ENCODE measurements around the gene LRCH1. TPM values are rescaled to one million over a fixed set of nuclear protein-coding genes. Genes with fewer than 3 reads are reported as not detected.

The LRCH1 gene
- total and polyA plus RNA-seq, 10 of the 15 experiments (the other 5 are each of a cell fraction or from before 2014, with no cell fraction given): 5.3 to 48.9 (median 14.4) TPM

DNA sequence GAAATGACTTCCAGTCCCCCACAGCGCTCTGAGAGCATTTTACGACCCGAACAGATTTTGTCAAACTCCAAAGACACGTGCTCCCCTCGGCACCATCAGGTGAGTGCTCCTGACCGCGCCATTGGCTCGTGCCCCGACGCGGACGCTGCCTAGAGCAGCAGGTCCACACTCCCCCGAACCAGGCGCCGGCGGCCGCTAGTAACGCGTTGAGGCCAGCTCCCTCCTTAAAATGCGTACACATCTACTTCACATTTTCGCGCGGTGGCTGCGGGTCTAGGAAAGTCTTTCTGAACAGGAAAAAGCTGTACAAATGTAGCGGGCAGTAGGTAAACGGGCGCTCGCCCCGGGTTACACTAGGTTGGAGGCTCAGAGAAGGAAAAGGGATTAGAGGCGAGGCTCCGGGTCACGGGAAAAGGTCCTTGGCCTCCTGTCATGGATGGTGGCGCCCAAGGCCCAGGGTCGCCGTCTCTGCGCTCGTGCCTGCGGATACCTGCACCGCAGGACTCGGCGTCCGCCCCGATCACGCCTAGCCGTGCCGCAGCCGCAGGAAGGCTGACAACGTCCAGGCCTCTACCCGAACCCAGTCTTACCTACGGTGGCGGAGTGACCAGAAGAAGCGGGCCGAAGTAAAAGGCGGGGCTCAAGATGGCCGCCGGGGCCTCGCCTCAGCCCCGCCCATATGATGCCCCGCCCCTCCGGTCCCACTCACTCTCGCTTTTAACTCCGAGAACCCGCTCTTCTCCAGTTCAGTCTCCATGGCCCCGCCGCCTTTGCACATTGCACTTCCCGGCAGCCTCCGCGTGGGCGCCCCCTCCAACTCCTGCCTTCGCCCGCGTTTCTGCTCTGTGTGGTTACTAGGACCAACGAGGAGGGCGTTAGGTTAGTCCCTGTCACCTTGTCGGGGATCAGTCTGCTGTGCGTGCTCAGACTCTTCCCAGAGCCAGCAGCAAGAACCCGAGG, 243.8 kb downstream of the LRCH1 start, which contains the start of gene ESD (continued):
- TF ChIP-seq, protein P1, sequence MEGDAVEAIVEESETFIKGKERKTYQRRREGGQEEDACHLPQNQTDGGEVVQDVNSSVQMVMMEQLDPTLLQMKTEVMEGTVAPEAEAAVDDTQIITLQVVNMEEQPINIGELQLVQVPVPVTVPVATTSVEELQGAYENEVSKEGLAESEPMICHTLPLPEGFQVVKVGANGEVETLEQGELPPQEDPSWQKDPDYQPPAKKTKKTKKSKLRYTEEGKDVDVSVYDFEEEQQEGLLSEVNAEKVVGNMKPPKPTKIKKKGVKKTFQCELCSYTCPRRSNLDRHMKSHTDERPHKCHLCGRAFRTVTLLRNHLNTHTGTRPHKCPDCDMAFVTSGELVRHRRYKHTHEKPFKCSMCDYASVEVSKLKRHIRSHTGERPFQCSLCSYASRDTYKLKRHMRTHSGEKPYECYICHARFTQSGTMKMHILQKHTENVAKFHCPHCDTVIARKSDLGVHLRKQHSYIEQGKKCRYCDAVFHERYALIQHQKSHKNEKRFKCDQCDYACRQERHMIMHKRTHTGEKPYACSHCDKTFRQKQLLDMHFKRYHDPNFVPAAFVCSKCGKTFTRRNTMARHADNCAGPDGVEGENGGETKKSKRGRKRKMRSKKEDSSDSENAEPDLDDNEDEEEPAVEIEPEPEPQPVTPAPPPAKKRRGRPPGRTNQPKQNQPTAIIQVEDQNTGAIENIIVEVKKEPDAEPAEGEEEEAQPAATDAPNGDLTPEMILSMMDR (IDR thresholded peaks at IDR 0.05 in 2 of 3, conservative IDR thresholded peaks at IDR 0.05 in 1 of 3; ENCODE audit: control insufficient read depth in 2 of 3, extremely low read depth in 1 of 3, insufficient read depth in 1 of 3, low read depth in 3 of 3, low read length in 3 of 3): no peak
- TF ChIP-seq, protein P2, sequence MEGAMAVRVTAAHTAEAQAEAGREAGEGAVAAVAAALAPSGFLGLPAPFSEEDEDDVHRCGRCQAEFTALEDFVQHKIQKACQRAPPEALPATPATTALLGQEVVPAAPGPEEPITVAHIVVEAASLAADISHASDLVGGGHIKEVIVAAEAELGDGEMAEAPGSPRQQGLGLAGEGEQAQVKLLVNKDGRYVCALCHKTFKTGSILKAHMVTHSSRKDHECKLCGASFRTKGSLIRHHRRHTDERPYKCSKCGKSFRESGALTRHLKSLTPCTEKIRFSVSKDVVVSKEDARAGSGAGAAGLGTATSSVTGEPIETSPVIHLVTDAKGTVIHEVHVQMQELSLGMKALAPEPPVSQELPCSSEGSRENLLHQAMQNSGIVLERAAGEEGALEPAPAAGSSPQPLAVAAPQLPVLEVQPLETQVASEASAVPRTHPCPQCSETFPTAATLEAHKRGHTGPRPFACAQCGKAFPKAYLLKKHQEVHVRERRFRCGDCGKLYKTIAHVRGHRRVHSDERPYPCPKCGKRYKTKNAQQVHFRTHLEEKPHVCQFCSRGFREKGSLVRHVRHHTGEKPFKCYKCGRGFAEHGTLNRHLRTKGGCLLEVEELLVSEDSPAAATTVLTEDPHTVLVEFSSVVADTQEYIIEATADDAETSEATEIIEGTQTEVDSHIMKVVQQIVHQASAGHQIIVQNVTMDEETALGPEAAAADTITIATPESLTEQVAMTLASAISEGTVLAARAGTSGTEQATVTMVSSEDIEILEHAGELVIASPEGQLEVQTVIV (IDR thresholded peaks at IDR 0.05; ENCODE audit: borderline replicate concordance, partially characterized antibody): no peak
- TF ChIP-seq RELA (IDR thresholded peaks at IDR 0.05; ENCODE audit: borderline replicate concordance, partially characterized antibody) (no peak), CEBPB (IDR thresholded peaks at IDR 0.05; ENCODE audit: borderline replicate concordance in 1 of 2, low read depth in 2 of 2, low read length in 2 of 2) (no peak), HDAC2 (IDR thresholded peaks at IDR 0.05) (no peak), GABPA (IDR thresholded peaks at IDR 0.05; ENCODE audit: low read depth) (no peak), PAX8 (IDR thresholded peaks at IDR 0.05) (no peak), NBN (IDR thresholded peaks at IDR 0.05) (0 out of 2 replicates have a peak, but pooled peaks have one; percentile 30), CREM (IDR thresholded peaks at IDR 0.05; ENCODE audit: low read depth) (peak; percentile 21; the same call in 1 of the 2 replicates), PML (IDR thresholded peaks at IDR 0.05; ENCODE audit: low read length) (no peak; the same call in 1 of the 2 replicates), BRCA1 (IDR thresholded peaks at IDR 0.05; ENCODE audit: low read depth, low read length) (0 out of 2 replicates have a peak, but pooled peaks have one; percentile 13), SMAD5 (IDR thresholded peaks at IDR 0.05; ENCODE audit: low read depth) (peak; percentile 65; the same call in 1 of the 2 replicates), SREBF1 (IDR thresholded peaks at IDR 0.05; ENCODE audit: low read length) (no peak)
- TF ChIP-seq, protein P3, sequence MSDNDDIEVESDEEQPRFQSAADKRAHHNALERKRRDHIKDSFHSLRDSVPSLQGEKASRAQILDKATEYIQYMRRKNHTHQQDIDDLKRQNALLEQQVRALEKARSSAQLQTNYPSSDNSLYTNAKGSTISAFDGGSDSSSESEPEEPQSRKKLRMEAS (IDR thresholded peaks at IDR 0.05; ENCODE audit: low read depth, low read length): peak; percentile 85

Data from GM12878 (cell line).